Right lobe of liver (tissue), 4 donors: ENCODE results near the gene KCNA3.

ENCODE experiments used
- POLR2A ChIP-seq: fragments of 450-650 bp; IDR thresholded peaks from one replicate; pipeline ENCODE4 v1.6.1; 2017; ENCODE audit warnings: antibody characterized with exemption, mild to moderate bottlenecking
- TF ChIP-seq, protein P1 (sequence below), 4 donors: fragments of 200-600 bp in 3 of 4; fragments of 450-650 bp in 1 of 4; IDR thresholded peaks; one replicate each; pipeline versions ENCODE4 v1.5.1 to v1.8.0; 2016 to 2022; ENCODE audit warnings: antibody characterized with exemption in 4 of 4, mild to moderate bottlenecking in 2 of 4
- donor health status: DM: no; HTN: no; CAD: no.
- donor health status: DM: no; HTN: no; CAD: no.
- donor health status: DM: no; HTN: yes; CAD: no.

DNA sequence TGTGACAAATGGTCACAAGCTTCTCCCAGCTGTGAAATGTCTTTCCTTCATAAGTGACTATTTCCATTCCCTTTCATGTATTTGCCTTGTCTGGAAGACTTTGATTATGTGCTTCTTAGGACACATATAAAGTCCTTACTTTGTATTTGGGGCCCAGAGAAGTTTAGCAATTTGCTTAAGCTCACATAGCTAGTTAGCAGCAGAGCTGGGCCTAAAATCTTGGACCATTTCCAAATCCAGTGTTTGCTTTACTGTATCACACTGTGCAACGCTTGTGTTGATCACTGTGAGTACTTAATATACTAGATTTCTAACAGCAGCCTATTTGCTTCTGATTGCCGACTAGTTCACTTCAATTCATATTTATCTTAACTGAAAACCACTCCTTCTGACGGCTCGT, 2.2 kb upstream of the KCNA3 start:
- TF ChIP-seq, protein P1, sequence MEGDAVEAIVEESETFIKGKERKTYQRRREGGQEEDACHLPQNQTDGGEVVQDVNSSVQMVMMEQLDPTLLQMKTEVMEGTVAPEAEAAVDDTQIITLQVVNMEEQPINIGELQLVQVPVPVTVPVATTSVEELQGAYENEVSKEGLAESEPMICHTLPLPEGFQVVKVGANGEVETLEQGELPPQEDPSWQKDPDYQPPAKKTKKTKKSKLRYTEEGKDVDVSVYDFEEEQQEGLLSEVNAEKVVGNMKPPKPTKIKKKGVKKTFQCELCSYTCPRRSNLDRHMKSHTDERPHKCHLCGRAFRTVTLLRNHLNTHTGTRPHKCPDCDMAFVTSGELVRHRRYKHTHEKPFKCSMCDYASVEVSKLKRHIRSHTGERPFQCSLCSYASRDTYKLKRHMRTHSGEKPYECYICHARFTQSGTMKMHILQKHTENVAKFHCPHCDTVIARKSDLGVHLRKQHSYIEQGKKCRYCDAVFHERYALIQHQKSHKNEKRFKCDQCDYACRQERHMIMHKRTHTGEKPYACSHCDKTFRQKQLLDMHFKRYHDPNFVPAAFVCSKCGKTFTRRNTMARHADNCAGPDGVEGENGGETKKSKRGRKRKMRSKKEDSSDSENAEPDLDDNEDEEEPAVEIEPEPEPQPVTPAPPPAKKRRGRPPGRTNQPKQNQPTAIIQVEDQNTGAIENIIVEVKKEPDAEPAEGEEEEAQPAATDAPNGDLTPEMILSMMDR (IDR thresholded peaks at IDR 0.05) = no peak
- no peak for TF ChIP-seq POLR2A
